Posterior cingulate gyrus (tissue), 11 donors: ENCODE data around the gene KCNJ12.
A peak's percentile ranks its signal among the peaks of the same experiment; 100 is the strongest.
"Not testable (repeated sequence)": the region's sequence is repeated elsewhere in the genome, so short reads cannot be mapped to it uniquely, and the experiment has no call there.

ENCODE experiments used
- DNase-seq, 10 donors: peaks; one replicate each; pipeline versions ENCODE4 v3.0.0 to v3.0.0-alpha.2; 2020 to 2021; ENCODE audit warnings: mixed read lengths in 3 of 10
- intact Hi-C: fragments of 100-400 bp; cut with DNase I; formaldehyde crosslinking; loops from one replicate; pipeline ENCODE4 v1.15.1; 2023

Gene KCNJ12

DNA sequence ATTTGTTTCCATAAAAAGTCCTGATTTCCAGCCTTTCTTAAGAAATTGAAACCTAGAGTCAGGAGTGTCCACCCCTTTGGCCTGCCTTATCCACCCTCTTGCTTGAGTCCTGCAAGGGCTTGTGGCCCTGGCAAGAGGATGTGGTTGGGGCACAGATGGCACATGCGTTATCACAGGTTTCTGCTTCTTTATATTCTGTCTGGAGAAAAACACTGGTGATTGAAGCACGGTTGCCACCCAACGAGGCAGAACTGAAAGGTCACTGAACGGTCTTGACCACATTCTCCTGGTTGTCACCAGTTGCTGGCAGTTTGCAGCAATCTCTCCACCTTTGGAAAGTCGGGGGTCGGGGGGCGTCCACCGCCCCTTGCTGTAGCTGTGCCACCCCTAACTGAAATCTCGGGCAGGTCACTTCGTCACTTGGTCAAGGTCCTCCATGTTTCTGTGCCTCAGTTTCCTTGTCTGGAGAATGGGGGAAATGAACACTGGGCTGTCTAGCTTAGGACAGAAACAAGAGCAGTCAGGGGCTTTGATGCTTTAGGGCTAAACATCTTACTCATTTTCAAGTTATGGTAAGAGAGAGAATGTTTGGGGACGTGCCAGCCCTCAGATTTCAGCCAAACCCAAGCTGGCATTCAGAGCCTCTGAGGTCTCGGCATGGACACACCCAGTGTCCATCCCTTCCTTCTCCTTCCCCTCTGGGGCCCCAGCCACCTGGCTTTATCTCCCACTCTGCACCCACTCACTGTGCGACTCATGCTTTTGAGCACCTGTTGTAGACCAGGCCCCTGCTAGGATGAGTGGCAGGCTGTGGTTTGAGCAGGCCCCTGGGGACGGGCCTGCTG lies 27.9 kb upstream of the KCNJ12 start:
- intact Hi-C loops: not testable (repeated sequence)
- DNase-seq: peak in 3 of 10 donors; percentile 37 to 71 (median 62)

DNA sequence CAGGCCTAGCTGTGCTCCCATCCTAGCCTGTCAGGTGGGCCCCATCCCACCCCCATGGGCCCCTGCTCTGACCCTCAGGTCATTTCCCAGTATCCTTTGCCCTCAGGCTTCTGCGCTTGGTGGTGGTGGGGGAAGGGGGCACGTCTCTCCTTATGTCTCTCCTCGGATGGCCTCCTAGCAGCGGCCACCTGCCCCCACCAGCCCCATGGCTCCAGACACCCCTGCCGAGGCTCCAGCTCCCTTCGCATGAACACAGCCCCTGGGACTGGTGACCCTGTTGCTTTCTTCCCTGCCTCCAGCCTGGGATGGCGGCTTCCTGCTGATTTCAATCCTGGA lies 27.3 kb upstream of the KCNJ12 start:
- intact Hi-C loops: not testable (repeated sequence)
- peak in 3 of 10 donors; percentile 7 to 34 (median 28) for DNase-seq

DNA sequence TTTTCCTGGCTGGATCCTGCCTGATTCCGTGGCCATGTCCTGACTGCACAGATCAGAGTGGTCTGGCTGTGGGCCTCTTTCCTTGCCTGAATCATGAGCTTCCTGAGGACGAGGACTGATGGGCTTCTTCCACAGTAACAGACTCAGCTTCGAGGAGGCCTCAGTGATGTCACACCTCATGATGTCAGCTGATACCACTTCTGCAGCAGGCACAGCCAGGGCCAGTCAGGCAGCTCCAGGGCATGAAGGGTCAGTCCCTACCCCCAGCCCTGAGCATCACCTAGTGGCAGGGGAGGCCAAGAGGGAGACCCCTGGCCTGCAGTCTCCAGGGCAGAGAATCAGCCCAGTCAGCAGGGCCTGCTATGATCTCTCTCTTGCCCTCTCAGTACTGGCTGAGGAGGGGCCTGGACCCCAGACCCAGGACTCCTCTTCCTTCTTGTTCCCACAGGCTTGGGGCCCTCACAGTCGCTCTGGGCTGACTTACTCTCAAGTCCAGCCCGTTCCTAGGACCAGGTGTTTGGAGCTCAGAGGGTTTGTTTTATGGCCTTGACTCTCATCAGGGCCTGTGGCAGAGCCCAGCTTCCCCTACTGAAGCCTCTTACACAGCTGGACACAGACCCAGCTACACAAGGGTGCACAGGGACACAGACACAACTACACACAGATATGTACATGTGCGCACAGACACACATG lies 26.7 kb upstream of the KCNJ12 start:
- intact Hi-C loops: not testable (repeated sequence)
- peak in 3 of 10 donors; percentile 6 to 61 (median 16) for DNase-seq

DNA sequence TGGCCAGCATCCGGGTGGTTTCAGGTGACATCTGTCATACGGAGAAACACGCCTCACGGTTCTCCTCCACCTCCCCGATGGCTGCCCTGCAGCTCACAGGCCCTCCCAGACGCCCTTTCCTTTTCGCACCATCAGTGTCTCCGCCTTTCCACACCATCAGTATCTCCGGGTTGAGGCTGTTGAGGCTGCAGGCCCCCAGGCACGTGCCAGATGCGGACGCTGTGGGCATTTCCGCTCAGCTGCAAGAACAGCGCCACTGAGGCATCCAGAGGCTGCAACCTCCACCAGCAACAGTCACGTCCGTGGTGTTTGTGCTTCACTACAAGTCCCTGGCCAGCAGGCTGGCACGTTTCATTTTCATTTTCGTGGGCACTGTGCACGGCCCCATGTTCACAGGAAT lies 25.7 kb upstream of the KCNJ12 start:
- intact Hi-C loops: not testable (repeated sequence)
- DNase-seq: peak in 3 of 10 donors; percentile 10 to 39 (median 28)

DNA sequence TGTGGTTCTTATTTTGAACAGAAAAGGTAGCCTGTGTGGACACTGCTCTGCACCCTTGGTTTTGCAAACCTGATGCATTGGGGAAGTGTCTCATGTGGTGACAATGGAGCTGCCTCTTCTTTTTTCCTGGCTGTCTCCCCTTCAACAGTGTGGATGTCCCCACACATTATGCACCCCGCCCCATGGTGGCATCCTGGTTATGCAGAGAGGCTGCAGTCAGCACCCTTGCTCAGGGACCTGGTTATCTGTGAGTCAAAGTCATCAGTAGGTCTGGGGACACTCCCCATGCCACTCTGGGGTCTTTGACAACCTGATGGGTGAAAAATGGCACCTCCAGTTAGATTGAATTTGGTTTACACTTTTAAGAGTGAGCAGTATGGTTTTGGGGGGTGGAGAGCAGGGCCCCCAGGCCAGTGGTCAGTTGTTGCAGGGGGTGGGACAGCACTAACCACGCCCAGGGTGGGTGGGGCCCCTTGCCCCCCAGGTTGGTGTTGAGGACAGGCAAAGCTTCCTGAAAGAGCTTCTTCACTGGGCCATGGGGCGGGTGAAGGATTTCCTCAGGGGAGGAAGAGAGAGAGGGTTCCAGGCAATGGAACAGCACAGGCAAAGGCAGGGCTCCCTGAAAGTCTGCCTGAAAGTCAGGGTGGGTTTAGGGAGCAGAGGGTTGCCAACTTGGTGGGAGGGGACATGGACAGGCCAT lies 24.6 kb upstream of the KCNJ12 start:
- peak in 3 of 10 donors; percentile 25 to 41 (median 33) for DNase-seq

DNA sequence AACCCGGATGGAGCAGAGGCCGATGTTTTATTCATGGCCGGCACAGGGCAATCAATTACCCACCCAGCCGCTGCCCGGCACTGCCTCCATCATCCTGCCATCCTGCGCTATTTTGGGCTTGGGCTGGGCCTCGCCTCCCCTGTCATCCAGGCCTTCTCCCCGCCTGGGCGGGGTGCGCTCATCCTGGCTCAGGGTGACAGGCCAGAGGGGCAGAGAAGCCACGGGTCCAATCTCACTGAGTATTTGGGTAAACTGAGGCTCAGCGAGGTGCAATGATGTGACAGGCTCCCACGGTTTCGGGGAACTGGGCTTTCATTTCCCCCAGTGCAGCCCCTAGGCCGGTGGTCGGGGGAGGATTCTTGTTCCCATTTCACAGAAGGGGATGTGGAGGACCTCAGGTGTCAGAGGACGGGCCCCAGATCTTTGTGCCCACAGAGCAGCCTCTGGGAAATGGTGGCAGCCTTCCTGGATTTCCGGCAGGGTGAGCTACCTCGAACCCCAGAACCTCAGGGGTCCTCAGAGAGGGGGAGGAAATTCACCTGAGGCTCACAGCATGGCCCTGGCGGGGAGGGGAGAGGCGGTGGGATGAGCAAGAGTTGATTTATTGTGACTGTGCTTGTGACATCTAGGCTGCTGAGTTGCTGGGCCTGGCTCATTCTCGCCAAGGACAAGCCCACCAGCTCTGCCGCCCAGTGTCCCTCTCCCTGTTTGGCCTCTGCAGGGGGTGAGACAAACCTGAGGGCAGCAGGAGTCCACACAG lies 23.8 kb upstream of the KCNJ12 start:
- intact Hi-C loops: no loop called here
- peak in 3 of 10 donors; percentile 57 to 67 (median 62) for DNase-seq

More for the DNA sequence above, 24.6 kb upstream of the KCNJ12 start:
- intact Hi-C loops: no loop called here

DNA sequence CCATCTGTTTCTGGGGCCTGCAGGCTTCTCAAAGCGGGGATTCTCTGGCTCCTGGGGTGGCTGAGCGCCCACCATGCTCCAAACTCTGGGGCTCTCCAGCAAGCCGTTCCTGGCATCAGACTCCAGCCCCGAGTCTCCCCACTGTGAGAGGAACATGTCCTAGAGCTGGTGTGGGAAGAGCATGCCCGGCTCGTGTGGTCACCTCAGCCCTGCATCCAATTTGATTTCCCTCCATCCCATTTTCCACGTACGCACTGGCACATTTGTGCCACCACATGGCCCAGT lies 23.2 kb upstream of the KCNJ12 start:
- intact Hi-C loops: no loop called here
- DNase-seq: peak in 2 of 10 donors; percentile 40 to 57

DNA sequence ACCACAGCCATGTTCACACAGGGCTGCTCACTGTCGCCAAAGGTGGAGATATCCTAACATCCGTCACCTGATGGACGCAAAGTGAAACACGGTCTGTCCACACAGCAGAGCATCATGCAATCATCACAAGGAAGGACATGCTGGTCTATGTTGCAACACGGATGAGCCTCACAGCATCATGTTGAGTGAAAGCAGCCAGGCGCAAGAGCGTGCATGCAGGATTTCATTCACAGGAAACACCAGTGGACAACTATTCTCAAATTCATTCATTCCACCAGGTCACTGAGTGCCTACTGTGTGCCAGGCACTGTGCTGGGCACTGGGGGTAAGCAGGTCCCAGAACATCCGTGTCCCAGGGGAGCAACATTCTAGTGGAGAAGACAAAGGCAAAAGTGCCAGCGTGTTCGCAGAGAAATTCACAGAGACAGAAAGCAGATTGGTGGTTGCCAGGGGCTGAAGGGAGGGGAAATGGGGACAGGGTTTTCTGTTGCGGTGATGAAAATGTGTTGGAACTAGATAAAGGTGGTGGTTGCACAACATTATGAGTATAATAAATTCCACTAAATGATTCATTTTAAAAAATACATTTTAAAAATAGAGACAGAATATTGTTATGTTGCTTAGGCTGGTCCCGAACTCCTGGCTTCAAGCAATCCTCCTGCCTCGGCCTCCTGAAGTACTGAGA lies 22.7 kb upstream of the KCNJ12 start:
- peak in 4 of 10 donors; percentile 6 to 52 (median 29) for DNase-seq
- intact Hi-C loops: no loop called here

DNA sequence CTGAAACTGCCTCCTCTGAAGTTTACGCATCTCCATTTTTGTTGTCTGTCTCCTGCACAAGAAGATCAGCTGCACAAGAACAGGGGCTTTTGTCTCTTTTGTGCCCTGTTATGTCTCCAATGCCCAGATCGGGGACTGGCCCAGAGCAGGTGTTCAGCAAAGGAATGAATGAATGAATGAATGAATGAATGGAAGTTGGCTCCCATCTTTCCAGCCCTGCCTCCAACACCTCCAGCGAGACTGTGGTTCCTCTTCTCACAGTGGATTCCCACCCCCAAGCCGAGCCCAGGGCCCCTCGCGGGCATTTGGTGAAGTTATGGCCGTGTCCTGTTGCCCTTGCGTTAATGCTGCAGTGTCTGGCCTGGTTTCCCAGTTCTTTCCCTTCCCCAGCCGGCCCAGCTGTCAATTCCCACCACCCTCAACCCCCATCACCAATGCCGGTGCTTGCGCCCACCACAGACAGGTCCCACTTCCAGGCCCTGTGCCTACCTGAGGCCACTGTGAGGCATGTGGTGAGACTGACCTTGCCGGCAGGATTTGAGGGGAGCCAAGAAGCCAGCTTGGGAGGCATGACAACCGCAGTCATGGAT lies 21.3 kb upstream of the KCNJ12 start:
- intact Hi-C loops: no loop called here
- DNase-seq: peak in 4 of 10 donors; percentile 20 to 74 (median 52)

DNA sequence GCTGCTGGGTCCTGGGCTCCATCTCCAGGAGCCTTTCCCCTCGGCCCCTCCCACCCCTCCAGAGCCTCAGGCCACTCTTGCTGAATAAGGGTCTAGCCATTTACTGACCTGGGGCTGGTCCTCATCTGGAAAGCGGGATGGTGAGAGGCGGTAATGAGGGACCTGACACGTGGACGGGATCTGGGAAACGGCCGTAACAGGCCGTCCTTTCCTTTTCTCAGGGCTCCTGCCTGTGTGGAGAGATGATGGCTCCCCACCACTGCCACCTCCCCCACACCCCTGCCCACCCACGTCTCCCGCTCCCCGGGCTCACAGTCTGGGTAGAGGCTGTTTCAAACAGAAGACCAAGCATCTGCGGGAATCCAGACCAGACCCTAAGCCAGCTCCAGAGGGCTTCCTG lies 20.6 kb upstream of the KCNJ12 start:
- intact Hi-C loops: no loop called here
- DNase-seq: peak in 4 of 10 donors; percentile 21 to 53 (median 40)

DNA sequence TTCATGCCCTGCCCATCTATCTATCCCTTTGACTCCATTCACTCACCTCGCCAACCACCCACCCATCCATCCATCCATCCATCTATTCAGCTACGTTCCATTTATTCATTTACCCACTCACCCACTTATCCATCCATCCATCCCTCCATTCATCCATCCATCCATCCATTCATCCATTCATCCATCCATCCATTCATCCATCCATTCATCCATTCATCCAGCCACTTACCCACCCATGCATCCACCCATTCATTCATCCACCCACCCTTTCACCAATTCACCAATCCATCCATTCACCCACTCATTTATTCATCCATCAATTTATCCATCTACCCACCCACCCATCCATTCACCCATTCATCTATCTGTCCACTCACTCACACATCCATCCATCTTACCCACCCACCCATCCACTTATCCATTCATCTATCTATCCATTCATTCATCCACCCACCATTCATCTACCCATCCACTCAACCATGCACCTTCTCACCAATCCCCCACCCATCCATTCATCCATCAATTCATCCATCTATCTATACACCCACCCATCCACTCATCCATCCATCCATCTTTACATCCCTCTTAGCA lies 19.5 kb upstream of the KCNJ12 start:
- intact Hi-C loops: no loop called here
- DNase-seq: no peak

DNA sequence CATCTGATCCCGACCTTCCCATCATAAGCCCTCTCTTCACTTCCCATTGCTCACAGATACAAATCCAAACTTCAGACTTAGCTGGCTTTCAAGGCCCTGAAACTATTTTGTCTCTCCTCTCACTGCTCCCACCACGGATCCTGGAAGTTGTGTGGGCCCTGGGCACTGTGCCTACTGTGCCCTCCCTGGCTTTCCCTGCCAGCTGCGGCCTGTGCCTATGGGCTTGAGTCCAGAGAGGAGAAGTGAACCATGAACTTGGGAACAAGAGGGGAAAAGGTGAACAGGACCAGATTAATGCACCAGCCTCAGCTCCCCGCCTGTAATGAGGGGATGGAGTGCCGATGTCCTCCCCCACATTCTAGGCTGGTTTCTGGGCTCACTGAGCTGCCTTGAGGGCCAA lies 18.9 kb upstream of the KCNJ12 start:
- intact Hi-C loops: no loop called here
- DNase-seq: peak in 4 of 10 donors; percentile 11 to 61 (median 39)

DNA sequence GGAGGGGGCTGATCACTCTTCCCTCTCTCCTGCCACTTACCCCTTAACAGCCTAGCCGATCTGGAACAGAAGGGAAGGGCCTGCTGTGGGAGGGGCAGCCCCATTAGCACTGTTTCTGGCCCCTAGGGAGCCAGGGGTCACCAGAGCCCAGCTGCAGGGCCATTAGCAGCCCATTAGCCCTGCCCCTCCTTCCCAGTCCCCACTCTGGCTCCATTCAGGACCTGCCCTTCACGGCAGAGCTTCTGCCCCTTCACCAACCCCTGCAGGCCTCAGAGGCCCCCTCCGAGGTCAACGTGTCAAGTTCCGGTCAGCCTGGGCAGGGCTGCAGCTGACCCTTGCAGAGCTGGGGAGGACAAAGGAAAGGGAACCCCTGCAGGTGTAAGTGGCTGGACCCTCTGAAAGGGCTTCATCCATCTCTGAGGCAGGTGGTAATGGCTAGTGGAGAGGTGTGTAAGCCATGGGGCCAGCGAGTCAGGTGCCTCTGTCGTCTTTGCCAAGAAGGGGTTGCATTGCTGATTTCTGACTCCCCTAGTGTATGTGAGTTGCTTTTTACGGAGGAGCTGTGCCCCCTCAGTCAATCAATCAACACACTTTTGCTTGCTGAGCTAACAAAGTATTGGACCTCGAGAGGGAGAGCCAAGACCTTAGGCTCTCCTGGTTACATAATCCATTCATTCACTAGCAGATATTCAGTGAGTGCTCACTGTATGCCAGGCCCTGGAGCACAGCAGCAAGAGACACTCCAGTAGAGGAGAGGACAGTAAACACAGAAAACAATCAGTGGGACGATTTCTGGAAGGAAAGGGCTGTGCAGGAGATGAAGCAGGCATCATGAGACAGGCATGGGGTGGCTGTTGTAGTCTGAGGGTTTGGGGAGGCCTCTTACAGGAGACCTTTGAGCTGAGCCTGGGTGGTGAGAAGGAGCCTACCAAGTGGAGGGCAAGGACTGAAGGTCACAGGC lies 18.2 kb upstream of the KCNJ12 start:
- intact Hi-C loops: no loop called here
- peak in 4 of 10 donors; percentile 2 to 70 (median 49) for DNase-seq

DNA sequence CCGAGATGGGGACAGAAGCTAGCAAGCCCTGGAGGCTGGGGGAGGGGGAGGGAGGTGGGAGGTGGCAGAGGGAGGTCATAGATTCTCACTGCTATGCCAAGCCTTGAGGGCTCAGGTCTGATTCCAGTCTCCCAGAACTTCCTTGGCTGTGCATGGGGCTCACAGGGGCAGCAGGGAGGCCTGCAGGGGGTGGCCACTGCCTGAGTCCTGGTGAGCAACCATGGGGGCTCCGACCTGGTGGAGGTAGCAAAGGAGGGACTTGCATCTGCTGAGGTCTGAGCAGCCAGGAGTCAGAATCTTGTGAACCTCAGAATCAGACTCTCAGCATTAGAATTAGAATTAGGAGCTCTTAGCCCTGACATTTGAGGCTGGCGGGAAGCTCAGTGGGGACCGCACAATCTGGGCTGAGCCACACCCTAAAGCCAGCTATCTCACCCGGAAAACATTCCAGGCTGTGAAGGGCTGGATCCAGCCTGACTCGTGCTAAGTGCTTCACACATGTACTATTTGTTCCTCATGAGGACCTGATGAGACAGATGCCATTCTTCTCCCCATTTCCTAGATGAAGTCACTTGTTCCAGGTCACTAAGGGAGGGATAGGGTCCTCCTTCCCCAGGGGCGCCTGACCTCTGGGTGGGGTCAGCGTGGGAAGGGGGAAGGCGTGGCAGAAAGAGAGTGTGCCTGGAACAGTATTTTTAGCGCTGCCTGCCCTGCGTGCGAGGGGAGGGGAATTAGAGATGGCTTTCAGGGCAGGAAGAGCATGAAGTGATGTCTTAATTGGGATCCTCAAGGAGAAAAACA lies 17.3 kb upstream of the KCNJ12 start:
- DNase-seq: peak in 4 of 10 donors; percentile 8 to 64 (median 53)

DNA sequence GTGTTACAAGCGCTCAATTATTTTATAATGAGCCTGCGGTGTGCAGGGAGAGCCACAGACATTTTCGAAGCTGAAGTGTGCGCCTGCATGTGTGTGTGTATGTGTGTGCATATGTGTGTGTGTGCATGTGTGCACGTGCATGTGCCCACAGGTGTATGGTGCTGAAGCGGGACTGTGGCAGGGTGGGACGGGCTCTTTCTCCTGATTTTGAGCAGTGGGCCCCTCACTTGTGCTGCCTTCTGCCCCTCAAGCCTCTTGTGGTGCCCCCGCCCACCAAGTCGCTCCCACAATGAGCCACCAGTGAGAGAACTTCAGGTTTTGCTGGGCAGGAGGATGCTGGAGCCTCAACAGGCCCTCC lies 16.7 kb upstream of the KCNJ12 start:
- DNase-seq: peak in 3 of 10 donors; percentile 19 to 39 (median 29)
- intact Hi-C loops: no loop called here

More for the DNA sequence above, 17.3 kb upstream of the KCNJ12 start:
- intact Hi-C loops: no loop called here

DNA sequence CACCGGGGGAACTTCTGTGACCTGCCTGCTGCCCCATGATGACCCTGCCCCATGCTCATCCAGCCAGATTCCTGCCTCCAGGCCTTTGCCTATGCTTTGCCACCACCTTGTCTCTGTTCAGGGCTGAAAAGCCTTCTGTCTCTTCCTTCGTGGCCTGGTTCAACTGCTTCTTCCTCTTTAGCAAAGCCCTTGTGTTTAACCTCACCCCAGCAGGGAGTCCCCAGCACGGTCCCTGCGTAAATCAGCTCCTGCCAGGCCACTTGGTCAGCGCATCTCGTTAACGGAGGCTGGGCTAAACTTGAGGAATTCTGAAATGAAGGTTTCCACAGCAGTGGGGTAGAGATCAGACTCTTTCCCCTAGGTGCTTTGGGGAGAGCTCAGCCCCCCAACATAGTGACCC lies 16.1 kb upstream of the KCNJ12 start:
- intact Hi-C loops: loop anchor here (10.0 kb wide), 1 partner anchor 45 kb away; no protein-coding TSS in a partner anchor
- DNase-seq: peak in 2 of 10 donors; percentile 10 to 50
